HG03378 (cell line): Measurements from ENCODE around the gene CALD1.

ENCODE experiments used
- ATAC-seq: cut with Tn5 transposase; IDR thresholded peaks from one replicate; pipeline ENCODE4 v1.9.1; 2021; ENCODE audit warnings: mild to moderate bottlenecking, moderate library complexity; ENCODE audit not compliant: unreplicated experiment

The CALD1 gene

DNA sequence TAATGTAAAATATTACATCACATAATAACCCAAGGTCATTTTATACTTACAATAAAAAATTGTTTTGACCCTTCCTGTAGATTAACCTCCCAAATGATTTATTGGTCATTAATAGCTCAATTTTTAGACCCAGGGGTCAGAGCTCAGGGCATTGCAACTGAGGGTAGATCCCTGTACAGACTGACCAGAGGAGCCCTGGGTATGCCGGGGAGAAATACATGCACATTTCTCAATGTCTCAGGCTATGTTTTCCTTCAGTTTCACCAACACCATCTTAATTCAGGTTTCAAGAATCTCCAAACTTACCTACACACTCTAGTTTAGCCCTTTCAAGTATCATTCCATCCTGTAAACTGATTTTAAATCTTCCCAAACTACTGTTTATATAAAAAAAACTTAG, 46.2 kb downstream of the CALD1 start:
- ATAC-seq, result no peak

DNA sequence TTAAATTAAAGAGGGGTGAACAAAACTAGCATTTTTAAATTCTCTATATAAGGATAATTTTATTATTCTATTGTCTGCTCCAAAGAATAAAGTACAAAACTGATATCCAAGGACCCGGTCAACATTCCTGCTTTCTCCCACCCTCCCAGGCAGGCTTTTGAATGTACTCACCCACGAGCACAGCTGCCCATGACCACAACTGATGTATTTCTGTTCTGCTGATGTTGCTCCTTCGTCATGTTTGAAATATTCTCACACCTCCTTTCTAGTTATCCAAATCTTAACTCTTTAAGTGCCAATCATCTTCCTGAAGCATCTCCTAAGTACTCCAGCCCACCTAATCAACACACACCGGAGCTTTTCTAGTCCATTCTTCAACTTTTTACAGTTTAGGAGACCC, 46.7 kb downstream of the CALD1 start:
- no peak for ATAC-seq

DNA sequence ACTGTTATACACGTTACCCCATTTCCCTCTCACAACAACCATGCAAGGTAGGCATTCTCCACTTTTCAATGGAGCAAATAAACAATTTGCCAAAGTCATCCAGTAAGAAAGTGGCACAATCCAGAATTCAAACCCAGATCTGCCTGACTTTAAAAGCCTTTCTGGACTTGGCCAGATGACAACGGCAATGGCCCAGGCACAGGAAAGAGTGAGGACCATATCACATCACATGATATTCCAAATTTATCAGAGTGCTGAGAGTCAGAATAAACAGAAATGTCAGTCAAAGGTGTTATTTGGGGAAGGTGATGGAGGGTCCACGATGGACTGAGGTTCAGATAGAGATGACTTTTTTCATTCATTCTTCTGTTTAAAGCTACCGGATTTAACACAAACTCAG, 48.0 kb downstream of the CALD1 start:
- ATAC-seq, result no peak

DNA sequence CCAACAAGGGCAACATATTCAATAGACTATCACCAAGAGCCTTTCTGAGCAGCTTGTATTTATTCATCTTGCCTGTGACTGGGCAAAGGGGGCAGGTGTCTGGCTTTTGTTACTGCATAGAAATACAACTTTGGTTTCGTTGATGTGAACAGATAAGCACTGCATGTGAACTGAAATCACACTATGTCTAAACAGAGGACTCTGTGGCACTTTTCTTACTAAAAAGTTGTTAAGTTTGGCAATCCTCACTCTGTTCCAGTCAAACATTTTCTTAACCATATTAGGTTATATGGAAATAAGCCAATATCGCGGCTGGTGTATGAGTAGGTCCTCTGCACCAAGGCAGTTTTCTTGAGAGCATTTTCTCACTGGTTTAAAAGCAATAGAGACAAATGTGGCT, 48.5 kb downstream of the CALD1 start:
- no peak for ATAC-seq

DNA sequence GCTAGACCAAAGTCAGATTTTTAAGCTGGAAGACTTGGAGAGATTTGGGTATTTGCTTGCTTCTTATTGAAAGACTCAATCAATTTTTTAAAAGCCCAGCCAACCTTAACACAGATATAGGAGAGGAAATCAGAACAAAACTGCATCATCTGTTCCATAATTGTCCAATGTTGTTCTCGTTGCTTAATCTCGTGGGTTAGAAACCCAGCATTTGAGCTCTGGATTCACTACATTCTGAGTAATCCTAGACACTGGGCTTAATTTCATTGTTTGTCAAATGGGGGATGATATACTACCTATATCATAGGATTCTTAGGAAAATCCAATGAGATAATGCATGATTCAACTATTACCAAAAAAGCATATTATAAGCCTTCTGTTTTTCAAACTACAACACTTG, 48.9 kb downstream of the CALD1 start:
- ATAC-seq, result no peak

DNA sequence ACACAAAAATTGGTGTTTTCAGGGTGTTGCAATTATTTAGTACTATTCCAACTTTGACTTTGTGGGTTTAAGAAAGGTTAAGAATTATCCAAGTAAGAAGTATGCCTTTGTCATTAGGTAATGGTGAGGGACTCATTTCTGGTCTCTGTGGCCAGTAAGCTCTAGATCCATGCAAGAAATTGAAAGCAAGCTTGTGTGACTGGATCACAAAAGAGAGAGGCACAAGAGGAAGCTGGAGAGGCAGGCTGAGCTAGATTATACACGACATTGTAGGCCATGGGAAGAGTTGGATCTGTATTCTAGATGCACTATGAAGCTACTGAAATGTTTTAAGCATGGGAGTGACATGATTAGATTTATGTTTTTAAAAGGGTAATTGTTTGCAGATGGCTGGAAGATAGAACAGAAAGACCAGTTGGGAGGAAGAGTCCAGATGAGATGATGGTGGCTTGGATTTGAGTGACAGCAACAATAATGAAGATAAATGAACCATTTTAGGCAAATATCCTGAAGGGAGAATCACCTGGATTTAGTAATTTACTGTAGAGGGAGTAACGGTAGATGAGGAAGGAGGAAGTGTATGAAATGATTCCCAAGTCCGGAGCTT, 50.0 kb downstream of the CALD1 start:
- no peak for ATAC-seq

DNA sequence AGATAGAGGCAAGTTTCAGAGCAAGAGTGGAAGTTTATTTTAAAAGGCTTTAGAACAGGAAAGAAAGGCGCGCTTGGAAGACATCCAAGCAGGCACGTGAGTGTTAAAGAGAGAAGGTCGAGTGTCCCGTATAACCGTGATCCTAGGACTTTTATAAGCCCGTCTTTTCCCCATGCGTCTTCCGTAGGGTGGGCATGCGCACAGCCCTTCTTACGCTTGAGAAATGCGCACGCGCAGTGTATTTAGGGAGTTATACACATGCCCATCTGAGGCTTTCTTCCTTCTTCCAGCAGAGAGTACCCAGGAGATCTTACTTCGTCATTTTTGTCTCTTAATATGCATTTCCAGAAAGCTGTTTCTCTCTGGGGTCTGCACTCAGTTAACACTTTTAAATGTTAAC, 52.4 kb downstream of the CALD1 start:
- no peak for ATAC-seq

DNA sequence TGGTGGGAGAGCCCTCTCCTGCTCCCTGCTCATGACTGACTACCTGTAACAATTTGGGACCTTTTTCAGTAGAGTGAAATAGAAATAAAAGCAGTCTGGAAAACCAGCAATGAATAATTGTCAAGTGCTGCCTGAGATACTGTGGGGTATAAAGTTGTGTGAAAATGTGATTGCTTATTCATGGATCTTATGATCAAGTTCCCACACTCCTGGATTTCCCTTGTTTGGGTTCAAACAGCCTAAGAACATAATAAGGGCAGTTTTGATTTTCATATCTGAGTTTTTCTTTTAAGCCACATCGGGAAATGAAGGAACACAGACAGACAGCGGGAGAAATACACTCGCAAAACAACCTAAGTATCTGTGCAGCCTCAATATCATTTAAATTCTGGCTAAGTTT, 52.9 kb downstream of the CALD1 start:
- no peak for ATAC-seq

DNA sequence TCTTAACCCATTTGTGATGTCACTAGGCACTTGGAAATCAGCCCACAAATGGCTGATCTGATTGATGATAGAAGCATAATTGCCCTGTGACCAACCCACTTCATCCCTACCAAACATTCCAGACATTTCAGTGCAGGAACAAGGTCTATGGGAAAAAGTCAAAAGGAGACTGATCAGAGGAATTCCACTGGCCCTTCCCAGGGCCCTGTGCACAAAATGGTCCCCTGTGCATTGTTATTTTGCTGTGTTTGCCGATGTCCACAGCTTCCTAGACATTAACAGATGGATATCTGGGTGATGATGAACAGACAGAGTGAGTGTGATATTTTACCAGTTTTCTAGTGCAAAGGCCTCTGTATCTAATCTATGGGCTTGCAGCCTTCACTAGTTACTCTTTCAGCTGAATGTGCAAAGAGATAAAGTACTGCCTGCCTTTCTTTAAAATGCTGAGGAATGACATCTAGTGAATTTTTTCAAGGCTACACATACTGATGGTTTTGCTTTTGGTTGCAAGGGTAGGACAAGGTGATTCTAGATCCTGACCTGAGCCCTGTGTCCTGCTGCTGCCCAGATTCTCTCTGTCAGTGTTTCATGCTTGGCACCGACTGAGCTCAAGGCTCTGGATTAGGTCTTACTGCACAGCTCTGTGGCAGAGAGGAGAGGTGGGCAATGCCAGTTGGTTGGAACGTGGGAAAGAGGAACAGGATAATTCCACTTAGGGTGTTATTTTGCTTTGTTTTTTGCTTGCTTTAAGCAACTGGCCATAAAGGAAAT, 55.4 kb downstream of the CALD1 start:
- ATAC-seq, result no peak

DNA sequence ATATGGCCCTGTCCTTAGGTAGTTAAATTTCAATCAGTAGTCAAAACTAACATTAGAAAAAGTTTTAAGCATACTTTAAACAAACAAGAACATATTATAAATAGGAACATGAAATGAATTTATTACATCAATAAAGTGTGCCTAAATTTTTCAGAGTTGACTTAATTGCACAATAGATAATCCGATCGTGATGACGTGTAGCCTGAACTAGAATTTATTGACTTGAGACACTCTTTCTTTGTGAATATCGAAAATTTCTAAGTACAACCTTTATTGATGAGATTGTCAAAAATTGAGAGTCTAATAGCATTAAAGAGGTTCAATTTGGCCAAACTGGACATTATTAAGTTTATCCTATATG, 56.0 kb downstream of the CALD1 start:
- ATAC-seq, result no peak

DNA sequence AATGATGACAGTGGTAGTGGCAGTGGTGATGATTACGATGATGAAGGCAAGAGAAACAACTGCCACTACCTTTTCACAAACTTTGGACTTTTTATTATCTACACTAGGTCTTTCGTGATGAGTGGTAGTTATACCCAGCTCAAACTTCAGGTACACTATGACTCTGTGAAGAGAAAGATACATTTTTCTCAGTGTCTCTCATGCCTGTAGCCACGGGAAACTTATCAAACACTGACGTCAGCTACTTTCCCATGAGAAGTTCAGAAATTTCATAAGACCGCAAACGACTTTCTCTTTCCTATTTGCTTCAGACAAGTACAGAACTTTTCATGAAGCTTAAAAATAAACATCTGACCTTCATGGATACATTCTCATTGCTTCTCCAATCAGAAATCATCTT, 57.0 kb downstream of the CALD1 start:
- ATAC-seq, result no peak

DNA sequence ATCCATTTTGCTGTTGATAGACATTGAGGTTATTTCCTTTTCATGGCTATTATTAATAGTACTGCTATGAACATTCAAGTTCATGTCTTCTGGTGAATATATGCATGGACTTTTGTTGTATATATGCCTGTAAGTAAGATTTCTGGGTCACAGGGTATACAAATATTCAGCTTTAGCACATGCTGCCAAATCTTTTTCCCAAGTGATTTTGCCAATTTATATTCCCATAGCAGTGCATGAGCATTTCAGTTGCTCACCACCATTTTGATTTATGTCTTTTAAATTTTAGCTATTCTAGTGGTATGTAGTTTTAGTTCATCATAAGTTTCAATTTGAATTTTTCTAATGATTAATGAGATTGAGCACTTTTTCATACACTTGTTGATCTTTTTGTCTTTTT, 59.9 kb downstream of the CALD1 start:
- ATAC-seq, result no peak

DNA sequence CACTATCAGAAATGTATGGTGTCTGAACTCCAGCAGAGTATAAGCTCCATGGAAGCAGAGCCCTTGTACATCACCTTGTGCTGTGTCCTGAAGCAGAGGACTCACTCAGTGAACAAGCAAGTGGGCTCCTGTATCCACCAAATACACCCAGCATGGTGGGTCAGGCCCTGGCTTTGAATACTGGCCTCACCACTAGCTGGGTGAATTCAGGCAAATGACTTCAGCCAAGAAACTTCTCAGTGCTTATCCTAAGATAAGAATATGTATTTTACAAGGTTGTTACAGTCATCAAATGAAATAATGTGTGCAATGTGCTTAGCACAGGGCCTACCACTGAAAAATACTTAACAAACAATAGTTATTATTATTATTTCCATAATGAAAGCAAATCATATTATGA, 62.6 kb downstream of the CALD1 start:
- ATAC-seq, result no peak

DNA sequence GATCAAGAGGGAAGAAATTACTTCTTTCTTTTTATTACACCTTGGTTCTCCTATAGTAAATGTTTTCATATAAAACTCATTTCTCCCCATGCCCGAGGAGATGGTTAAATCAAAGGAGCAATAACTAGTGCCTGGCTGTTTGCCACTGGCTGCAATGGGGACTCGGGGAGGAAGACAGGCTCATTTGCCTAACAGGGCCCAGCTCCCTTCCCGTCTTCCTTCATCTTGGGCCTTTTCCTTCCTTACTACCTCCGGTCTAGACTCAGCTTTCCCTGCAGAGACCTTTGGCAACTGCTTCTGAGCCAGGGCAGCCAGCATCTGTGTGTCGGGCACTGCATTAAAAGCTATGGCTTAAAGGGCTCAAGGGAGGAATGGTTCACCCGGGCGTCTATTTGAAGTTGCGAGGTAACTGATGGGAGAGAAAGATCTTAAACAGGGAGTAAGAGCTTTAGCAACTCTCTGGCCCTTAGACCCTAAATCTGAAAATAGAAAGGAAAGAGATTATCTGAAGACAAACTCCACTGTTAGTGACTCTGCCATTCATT, 63.5 kb downstream of the CALD1 start:
- no peak for ATAC-seq

DNA sequence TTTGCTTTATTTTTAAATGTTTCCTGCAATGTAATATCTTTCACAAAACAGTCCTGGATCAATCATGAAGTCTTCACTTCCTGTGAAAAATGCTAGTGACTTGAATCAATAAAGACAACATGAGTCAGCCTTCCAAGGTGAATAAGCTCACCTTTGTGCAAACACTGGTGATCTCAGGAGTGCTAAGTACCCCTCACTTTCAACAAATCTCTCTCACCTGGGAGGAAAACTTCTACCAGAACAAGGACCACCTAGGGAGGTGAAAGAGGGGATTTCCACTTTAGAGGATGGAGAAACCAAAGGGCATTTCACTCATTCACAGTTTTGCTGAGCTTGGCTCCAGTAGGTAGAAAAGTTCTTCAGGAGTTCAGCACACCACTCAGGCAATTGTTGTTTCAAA, 64.8 kb downstream of the CALD1 start:
- no peak for ATAC-seq

DNA sequence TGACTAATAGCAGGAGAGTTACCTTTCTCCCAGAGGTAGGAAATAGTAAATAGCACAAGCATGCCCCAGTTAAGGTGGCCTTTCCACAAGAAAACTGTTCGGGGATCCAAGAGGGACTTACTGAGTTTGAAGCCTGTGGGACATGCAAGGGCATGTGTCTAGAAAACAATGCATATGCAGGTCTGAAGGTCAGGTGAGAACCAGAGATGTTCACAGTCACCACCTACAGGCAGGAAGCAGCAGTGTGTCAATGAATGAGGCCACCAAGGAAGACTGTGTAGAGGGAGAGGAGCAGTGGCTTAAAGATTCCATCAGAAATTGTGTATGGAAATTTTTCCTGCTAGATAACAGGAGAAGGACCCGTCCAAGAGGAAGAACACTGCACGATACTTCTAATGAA, 66.0 kb downstream of the CALD1 start:
- ATAC-seq, result no peak

DNA sequence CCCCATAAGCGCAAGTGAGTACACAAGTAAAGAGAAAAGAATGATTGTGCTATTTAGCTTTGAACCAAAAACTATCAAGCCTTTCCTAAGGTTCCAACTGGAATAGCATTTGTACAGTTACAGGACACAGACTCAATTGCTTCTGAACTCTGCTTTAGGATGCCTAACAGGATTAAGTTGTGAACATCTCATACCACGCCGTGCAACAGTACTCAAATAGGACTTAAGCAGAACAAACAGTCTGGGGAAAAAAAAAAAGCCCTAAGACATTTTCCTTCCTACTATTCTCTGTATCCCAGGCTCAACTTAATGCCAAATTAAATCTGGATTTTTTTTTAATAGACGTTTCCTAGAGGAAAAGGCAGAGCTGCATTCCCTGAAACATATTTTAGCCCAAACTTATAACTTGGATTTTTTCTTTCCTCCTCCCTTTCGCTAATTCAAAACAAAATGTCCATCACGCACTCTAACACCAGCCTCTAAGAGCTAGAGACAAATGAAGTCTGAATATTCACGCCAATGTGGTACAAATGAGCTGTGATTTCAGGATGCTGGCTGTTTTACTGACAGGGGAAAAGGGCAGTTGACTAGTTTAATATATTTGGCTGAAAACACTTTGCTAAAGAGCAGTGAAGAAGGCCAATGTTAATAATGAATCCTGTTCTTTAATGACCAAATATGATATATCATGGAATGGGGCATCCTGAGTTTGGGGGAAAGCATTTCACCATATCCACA, 68.6 kb downstream of the CALD1 start:
- ATAC-seq, result no peak

DNA sequence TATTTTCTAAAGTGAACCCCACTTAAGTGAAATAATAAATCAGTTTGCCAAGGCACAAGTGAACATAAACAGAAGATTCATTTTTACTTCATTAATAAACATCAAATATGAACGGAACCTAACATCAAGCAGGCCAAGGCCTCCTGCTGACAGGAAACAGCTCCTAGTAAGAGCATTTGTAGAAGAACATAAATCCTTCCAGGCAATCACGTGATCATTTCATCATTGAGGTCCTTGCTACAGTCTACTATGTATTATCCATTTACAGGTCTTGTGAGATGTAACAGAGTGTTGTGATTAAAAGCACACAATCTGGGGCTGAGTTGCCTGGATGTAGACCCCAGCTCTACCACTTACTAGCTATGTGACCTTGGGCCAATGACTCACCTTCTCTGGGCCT, 70.6 kb downstream of the CALD1 start:
- ATAC-seq, result no peak

DNA sequence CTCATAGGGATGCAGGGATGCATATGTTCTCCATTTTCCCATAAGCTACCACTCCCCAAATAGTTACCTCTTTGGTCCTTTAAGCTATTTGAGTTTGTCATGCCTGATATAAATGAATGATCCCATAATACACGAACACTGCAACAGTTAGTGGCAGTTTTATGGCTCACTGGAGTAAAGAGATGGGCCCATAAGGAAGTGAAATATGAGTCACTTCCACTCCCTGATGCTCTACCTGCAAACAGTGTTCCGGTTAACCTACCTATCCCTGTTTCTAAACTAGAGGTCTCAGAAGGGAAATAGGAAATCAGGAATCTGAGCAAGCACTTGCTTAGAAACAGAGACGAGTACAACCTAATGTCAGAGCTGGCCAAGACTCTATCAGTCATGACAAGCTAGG, 71.7 kb downstream of the CALD1 start:
- ATAC-seq, result no peak

DNA sequence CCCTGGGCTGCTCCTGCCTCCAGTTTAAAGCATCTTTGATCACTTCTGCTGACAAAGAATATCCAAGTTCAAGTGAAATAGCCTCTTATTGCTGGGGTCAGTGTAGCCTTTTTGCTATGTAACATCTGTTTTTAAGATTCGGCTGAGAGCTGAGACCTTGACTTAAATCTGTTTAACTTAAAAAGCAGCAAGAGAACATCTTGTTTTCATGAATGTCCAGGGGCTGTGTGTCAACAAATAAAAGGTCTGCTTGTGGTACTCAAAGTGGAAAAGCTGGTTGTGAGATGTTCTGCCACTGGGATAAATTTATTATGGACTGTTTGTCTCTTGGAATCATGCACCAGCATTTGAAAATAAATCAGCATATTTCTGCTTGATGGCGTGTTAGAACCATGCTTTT, 73.2 kb downstream of the CALD1 start:
- ATAC-seq, result no peak

DNA sequence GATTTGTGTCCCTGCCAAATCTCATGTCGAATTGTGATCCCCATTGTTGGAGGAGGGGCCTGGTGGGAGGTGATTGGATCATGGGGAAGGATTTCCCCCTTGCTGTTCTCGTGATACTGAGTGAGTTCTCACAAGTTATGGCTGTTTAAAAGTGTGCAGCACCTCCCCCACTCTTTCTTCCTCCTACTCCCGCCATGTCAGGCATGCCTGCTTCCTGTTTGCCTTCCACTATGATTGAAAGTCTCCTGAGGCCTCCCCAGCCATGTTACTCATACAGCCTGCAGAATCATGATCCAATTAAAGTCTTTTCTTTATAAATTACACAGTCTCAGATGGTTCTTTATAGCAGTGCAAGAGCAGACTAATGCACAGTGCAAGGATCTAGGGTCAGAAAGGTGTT, 75.4 kb downstream of the CALD1 start:
- no peak for ATAC-seq

DNA sequence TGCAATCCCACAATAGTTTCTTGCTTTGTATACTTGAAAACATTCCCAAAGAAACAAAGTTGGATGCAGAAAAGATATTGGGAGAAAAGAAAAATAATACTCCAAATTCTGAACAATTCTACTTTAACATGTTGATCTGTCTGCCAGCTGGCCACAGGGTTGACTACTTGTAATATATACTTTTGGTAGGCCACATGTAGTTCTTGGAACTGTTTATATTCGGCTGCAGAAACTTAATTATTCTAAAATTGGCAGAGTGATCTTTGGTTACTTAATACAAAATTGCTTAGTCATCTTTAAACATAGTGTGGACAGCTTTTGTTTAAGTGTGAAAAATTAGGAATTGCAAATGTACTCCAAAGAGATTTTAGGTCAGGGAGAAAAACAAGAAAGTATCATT, 76.0 kb downstream of the CALD1 start:
- ATAC-seq, result no peak
